ENCODE measurements around the gene ANTXR2. TPM values are rescaled to one million over a fixed set of nuclear protein-coding genes. Genes with fewer than 3 reads are reported as not detected.
A peak's percentile ranks its signal among the peaks of the same experiment; 100 is the strongest.

Gene ANTXR2
- total and polyA plus RNA-seq, 5 donors = 13.5 to 51.4 (median 44.7) TPM

DNA sequence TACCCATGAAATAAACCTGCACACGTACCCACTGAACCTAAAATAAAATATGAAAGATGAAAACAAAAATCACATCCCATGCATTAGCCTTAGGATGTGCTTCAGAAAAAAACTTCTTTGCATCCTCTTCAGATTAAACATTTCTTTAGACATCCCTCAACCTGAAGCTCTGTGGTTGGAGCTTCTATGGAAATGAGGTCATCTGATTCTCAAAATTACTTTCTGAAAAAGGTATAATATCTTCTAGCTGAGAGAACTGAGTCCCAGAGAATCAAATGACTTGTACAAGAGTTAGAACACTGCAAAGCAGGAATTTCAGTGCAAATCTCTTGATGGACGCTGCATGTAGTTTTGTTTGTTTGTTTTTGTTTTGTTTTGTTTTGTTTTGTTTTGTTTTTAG lies 19.1 kb upstream of the ANTXR2 start:
- intact Hi-C loops (cut with DNase I) = no loop called here
- Histone ChIP-seq H3K4me1 (ENCODE audit: control insufficient read depth, insufficient read depth, low read length) (no peaks in the 10 kb centered on the region), H3K27me3 (ENCODE audit: control insufficient read depth, insufficient read depth) (no peaks in the 10 kb centered on the region), H3K9me3 (ENCODE audit: control insufficient read depth, low read length) (no peaks in the 10 kb centered on the region), H3K4me3 (ENCODE audit: low read length) (no peak overlapping the region), H3K27ac (ENCODE audit: low read length) (no peak overlapping the region)
- DNase-seq (no peak), ATAC-seq (no peak)
- WGBS = 89% methylated on average over 2 of the region's 2 CpGs

DNA sequence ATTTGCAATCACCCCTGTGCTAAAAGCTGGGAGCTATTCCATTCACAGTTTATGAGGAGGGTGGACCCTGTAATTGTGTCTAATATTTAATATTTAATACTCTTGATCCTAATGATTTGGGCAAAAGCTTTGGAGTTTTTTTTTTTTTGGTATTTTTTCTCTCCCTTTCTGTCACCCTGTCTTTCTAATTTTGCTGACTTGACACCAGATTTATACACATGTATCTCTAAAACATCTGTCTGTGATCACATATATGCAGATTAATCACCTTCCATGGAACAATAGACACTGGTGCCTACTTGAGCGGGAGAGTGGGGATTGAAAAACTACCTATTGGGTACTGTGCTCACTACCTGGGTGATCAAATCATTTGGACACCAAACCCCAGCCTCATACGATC lies 18.7 kb upstream of the ANTXR2 start:
- no peak overlapping the region for H3K27ac ChIP-seq (ENCODE audit: low read length)
- no peak overlapping the region for H3K4me3 ChIP-seq (ENCODE audit: low read length)
- ATAC-seq (no peak), DNase-seq (no peak)
- no peaks in the 10 kb centered on the region for H3K9me3 ChIP-seq (ENCODE audit: control insufficient read depth, low read length)
- 97% methylated on average over 2 of the region's 2 CpGs for WGBS
- no peaks in the 10 kb centered on the region for H3K27me3 ChIP-seq (ENCODE audit: control insufficient read depth, insufficient read depth)
- H3K4me1 ChIP-seq (ENCODE audit: control insufficient read depth, insufficient read depth, low read length) = no peaks in the 10 kb centered on the region
- intact Hi-C loops (cut with DNase I) = no loop called here

DNA sequence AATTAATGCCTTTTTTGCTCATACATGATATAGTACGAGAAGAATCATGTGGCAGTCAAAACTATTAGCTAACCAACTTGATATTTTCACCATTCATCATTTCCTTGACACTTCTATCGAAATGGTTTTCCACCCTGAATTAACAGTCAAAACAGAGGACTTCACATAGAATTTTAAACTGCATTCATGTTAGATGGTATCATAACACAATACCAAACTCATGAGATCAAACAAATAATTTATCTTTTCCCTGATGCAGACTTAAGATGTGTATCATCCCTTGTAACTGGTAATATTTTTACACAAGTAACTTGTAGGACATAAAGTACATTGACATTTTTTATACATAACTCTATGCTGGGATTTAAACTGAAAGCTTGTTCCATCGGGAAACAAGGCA lies 18.2 kb upstream of the ANTXR2 start:
- no peak overlapping the region for H3K4me3 ChIP-seq (ENCODE audit: low read length)
- H3K9me3 ChIP-seq (ENCODE audit: control insufficient read depth, low read length) = no peaks in the 10 kb centered on the region
- intact Hi-C loops (cut with DNase I) = no loop called here
- no peaks in the 10 kb centered on the region for H3K27me3 ChIP-seq (ENCODE audit: control insufficient read depth, insufficient read depth)
- no peaks in the 10 kb centered on the region for H3K4me1 ChIP-seq (ENCODE audit: control insufficient read depth, insufficient read depth, low read length)
- ATAC-seq (no peak), DNase-seq (no peak)
- H3K27ac ChIP-seq (ENCODE audit: low read length) = no peak overlapping the region
- WGBS = 87% methylated on average over 3 of the region's 3 CpGs

DNA sequence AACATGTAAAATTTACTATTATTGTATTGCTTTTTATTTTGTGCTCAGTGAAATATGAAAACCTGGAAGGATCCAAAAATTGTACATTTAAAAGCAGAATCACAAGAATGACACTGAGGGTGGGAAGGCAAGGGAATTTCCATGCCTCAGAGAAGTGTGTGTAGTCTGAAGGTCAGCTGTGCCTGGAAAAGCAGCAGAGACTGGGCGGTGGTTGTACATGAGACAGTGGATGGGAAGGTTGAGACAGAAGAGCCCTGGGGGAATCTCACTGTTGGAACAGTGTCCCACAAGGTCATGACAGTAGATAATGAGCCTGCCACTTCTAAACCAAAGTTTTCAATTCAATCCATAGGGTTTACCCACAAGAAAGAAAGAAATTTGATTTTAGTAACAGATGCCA lies 17.1 kb upstream of the ANTXR2 start:
- no peaks in the 10 kb centered on the region for H3K27me3 ChIP-seq (ENCODE audit: control insufficient read depth, insufficient read depth)
- H3K4me1 ChIP-seq (ENCODE audit: control insufficient read depth, insufficient read depth, low read length) = no peaks in the 10 kb centered on the region
- ATAC-seq (no peak), DNase-seq (no peak)
- no peak overlapping the region for H3K4me3 ChIP-seq (ENCODE audit: low read length)
- H3K9me3 ChIP-seq (ENCODE audit: control insufficient read depth, low read length) = no peaks in the 10 kb centered on the region
- intact Hi-C loops (cut with DNase I) = no loop called here
- 85% methylated on average over 1 of the region's 1 CpG for WGBS
- H3K27ac ChIP-seq (ENCODE audit: low read length) = no peak overlapping the region

- WGBS = 92% methylated on average over 1 of the region's 1 CpG
- no peak for DNase-seq
- no peaks in the 10 kb centered on the region for H3K9me3 ChIP-seq (ENCODE audit: control insufficient read depth, low read length)
- H3K4me3 ChIP-seq (ENCODE audit: low read length) = no peak overlapping the region
- H3K4me1 ChIP-seq (ENCODE audit: control insufficient read depth, insufficient read depth, low read length) = no peaks in the 10 kb centered on the region
- H3K27ac ChIP-seq (ENCODE audit: low read length) = no peak overlapping the region
- intact Hi-C loops (cut with DNase I) = no loop called here
- H3K27me3 ChIP-seq (ENCODE audit: control insufficient read depth, insufficient read depth) = no peaks in the 10 kb centered on the region
- no peak for ATAC-seq
These were observed 15.4 kb upstream of the ANTXR2 start for GRCh38 chr4:80088471-80088870.

- intact Hi-C loops (cut with DNase I) = no loop called here
- Histone ChIP-seq H3K4me1 (ENCODE audit: control insufficient read depth, insufficient read depth, low read length) (no peaks in the 10 kb centered on the region), H3K27me3 (ENCODE audit: control insufficient read depth, insufficient read depth) (no peaks in the 10 kb centered on the region), H3K4me3 (ENCODE audit: low read length) (no peak overlapping the region), H3K27ac (ENCODE audit: low read length) (no peak overlapping the region), H3K9me3 (ENCODE audit: control insufficient read depth, low read length) (no peaks in the 10 kb centered on the region)
- DNase-seq (no peak), ATAC-seq (no peak)
- WGBS = 82% methylated on average over 5 of the region's 5 CpGs
These were observed 13.3 kb upstream of the ANTXR2 start for GRCh38 chr4:80086296-80086695.

DNA sequence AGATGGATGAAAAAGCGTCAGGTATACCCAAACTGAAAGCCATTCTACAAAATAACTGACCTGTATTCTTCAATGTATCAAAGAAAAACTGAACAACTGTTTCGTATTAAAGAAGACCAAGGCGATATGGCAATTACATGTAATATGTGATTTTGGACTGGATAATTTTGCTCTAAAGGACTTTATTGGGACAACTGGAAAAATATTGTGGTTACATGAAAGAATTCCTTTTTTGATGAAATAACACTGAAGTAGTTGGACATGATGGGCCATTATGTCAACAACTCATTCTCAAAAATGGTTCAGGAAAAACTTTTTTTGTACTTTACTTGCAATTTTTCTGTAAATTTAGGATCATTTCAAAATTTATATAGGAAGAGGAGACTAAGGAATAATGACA lies 12.1 kb upstream of the ANTXR2 start:
- intact Hi-C loops (cut with DNase I) = no loop called here
- DNase-seq (no peak), ATAC-seq (no peak)
- WGBS = 96% methylated on average over 3 of the region's 3 CpGs
- no peaks in the 10 kb centered on the region for H3K27me3 ChIP-seq (ENCODE audit: control insufficient read depth, insufficient read depth)
- no peaks in the 10 kb centered on the region for H3K4me1 ChIP-seq (ENCODE audit: control insufficient read depth, insufficient read depth, low read length)
- H3K27ac ChIP-seq (ENCODE audit: low read length) = no peak overlapping the region
- H3K4me3 ChIP-seq (ENCODE audit: low read length) = no peak overlapping the region
- no peaks in the 10 kb centered on the region for H3K9me3 ChIP-seq (ENCODE audit: control insufficient read depth, low read length)

DNA sequence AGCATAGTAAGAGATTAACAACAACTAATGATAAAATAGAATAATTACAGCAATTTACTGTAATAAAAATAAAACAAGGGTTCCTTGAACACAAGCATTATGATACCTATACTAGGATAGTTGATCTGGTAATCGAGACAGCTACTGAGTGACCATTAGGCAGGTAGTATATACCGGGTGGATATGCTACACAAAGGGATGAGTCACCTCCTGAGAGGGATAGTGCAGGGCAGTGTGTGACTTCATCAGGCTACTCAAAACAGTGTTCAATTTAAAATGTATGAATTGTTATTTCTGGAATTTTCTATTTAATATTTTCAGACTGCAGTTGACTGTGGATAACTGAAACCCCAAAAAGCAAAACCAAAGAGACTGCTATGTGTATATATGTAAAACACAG lies 9.7 kb upstream of the ANTXR2 start:
- Histone ChIP-seq H3K4me1 (ENCODE audit: control insufficient read depth, insufficient read depth, low read length) (no peaks in the 10 kb centered on the region), H3K27me3 (ENCODE audit: control insufficient read depth, insufficient read depth) (no peaks in the 10 kb centered on the region), H3K27ac (ENCODE audit: low read length) (no peak overlapping the region), H3K9me3 (ENCODE audit: control insufficient read depth, low read length) (no peaks in the 10 kb centered on the region), H3K4me3 (ENCODE audit: low read length) (no peak overlapping the region)
- DNase-seq (no peak), ATAC-seq (no peak)
- 91% methylated on average over 2 of the region's 2 CpGs for WGBS
- intact Hi-C loops (cut with DNase I) = no loop called here

GRCh38 chr4:80081566-80081965 lies 8.5 kb upstream of the ANTXR2 start:
- Histone ChIP-seq H3K4me1 (ENCODE audit: control insufficient read depth, insufficient read depth, low read length) (no peaks in the 10 kb centered on the region), H3K9me3 (ENCODE audit: control insufficient read depth, low read length) (no peaks in the 10 kb centered on the region), H3K27ac (ENCODE audit: low read length) (no peak overlapping the region), H3K4me3 (ENCODE audit: low read length) (no peak overlapping the region), H3K27me3 (ENCODE audit: control insufficient read depth, insufficient read depth) (no peaks in the 10 kb centered on the region)
- no peak for DNase-seq
- WGBS = 90% methylated on average over 4 of the region's 4 CpGs
- ATAC-seq = no peak
- intact Hi-C loops (cut with DNase I) = no loop called here

- ATAC-seq = no peak
These were observed 6.4 kb upstream of the ANTXR2 start for GRCh38 chr4:80079255-80079923.

DNA sequence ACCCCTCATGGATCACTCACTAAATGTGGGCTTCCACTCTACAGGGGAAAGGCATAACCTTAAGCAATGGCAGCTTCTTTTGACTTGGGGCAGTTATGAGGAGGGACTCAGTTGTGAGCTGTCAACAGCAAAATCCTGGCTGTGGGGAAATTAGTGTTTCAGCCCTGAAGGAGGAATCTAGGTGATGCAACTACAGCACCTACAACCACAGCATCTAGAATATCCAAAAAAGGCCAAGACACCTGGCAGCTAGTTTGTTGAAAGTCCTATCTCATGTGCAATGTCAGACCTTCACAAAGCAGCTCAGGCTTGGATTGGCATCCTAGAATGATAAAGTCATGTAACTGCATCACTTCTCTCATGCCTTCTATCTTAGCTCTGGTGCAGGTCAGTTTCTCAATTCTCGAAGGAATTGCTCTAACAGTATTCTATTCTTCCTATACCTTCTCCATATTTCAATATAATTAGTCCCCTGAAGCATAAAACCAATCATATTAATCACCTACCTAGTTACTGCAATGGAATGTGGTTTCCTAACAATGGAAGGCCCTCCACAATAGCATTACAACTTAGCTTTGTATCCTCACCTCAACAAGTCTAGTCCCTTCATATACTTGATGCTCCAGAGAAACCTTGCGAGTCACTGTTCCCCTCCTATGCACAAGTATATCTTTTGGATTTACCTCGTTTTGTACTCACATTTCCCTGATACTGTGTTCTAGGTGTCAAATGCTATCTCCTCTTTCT lies 5.5 kb upstream of the ANTXR2 start:
- ATAC-seq (no peak), DNase-seq (no peak)
- Histone ChIP-seq H3K4me3 (ENCODE audit: low read length) (no peak overlapping the region), H3K4me1 (ENCODE audit: control insufficient read depth, insufficient read depth, low read length) (no peaks in the 10 kb centered on the region), H3K27me3 (ENCODE audit: control insufficient read depth, insufficient read depth) (no peaks in the 10 kb centered on the region), H3K27ac (ENCODE audit: low read length) (no peak overlapping the region), H3K9me3 (ENCODE audit: control insufficient read depth, low read length) (no peaks in the 10 kb centered on the region)
- intact Hi-C loops (cut with DNase I) = loop anchor here in 1 of 4 donors (10.0 kb wide), 1 partner anchor 106 kb away; no protein-coding TSS in a partner anchor
- WGBS = 94% methylated on average over 3 of the region's 3 CpGs

More at GRCh38 chr4:80079255-80079923, 6.4 kb upstream of the ANTXR2 start:
- Histone ChIP-seq H3K27me3 (ENCODE audit: control insufficient read depth, insufficient read depth) (no peaks in the 10 kb centered on the region), H3K9me3 (ENCODE audit: control insufficient read depth, low read length) (no peaks in the 10 kb centered on the region), H3K4me3 (ENCODE audit: low read length) (no peak overlapping the region), H3K4me1 (ENCODE audit: control insufficient read depth, insufficient read depth, low read length) (no peaks in the 10 kb centered on the region), H3K27ac (ENCODE audit: low read length) (no peak overlapping the region)
- intact Hi-C loops (cut with DNase I) = loop anchor here in 1 of 4 donors (10.0 kb wide), 1 partner anchor 105 kb away; no protein-coding TSS in a partner anchor
- 86% methylated on average over 15 of the region's 15 CpGs for WGBS
- DNase-seq = peak in 1 of 3 donors; percentile 35
